Activated CD8-positive, alpha-beta T cell treated with anti-CD3 and anti-CD28 coated beads for 36 hours (primary cell): ENCODE measurements around the gene FGD3. TPM values are rescaled to one million over a fixed set of nuclear protein-coding genes. Genes with fewer than 3 reads are reported as not detected.

Source experiments
- ATAC-seq: fragments of 200-7000 bp; cut with Tn5 transposase; one replicate; pipeline ENCODE4 v1.10.0; 2021; ENCODE audit warnings: mild to moderate bottlenecking, moderate library complexity
- CTCF ChIA-PET: fragments of 350-600 bp; sonication (Branson Sonifier 250); formaldehyde crosslinking; loops from one replicate; lab custom pipeline; 2021; ENCODE audit warnings: antibody characterized with exemption; lab: Charles Lee
- POLR2A ChIA-PET: fragments of 350-600 bp; sonication (Branson Sonifier 250); formaldehyde crosslinking; loops from one replicate; lab custom pipeline; 2021; ENCODE audit warnings: antibody characterized with exemption; lab: Charles Lee
- DNase-seq: peaks from one replicate; pipeline ENCODE4 v3.0.0-alpha.2; 2020
- H3K27ac Mint-ChIP-seq: one replicate; pipeline ENCODE4 v1.8.0; 2021; ENCODE audit warnings: mild to moderate bottlenecking, mixed read lengths
- H3K27me3 Mint-ChIP-seq: one replicate; pipeline ENCODE4 v1.8.0; 2021; ENCODE audit warnings: mixed read lengths
- H3K36me3 Mint-ChIP-seq: one replicate; pipeline ENCODE4 v1.8.0; 2021; ENCODE audit warnings: low read depth, mixed read lengths
- H3K4me1 Mint-ChIP-seq: one replicate; pipeline ENCODE4 v1.8.0; 2021; ENCODE audit warnings: low read depth, mixed read lengths
- H3K4me3 Mint-ChIP-seq: one replicate; pipeline ENCODE4 v1.8.0; 2021; ENCODE audit warnings: mild to moderate bottlenecking, moderate library complexity, mixed read lengths
- H3K9me3 Mint-ChIP-seq: one replicate; pipeline ENCODE4 v1.8.0; 2021; ENCODE audit warnings: mixed read lengths
- intact Hi-C: fragments of 100-400 bp; cut with micrococcal nuclease; formaldehyde crosslinking; loops from one replicate; pipeline ENCODE4 v1.10.0; 2022
- total RNA-seq, 2 experiments: library from RNA; stranded (reverse); gene quantifications; one replicate each; pipeline ENCODE4 v1.2.3, GENCODE V29; 2021
- TF ChIP-seq, protein P1 (sequence below): fragments of 200-600 bp; IDR thresholded peaks from one replicate; pipeline ENCODE4 v1.8.0; 2022; ENCODE audit warnings: antibody characterized with exemption, mild to moderate bottlenecking

FGD3 gene
- total RNA-seq, 2 experiments from 2014 or later, result 41.6 to 43.5 TPM

DNA sequence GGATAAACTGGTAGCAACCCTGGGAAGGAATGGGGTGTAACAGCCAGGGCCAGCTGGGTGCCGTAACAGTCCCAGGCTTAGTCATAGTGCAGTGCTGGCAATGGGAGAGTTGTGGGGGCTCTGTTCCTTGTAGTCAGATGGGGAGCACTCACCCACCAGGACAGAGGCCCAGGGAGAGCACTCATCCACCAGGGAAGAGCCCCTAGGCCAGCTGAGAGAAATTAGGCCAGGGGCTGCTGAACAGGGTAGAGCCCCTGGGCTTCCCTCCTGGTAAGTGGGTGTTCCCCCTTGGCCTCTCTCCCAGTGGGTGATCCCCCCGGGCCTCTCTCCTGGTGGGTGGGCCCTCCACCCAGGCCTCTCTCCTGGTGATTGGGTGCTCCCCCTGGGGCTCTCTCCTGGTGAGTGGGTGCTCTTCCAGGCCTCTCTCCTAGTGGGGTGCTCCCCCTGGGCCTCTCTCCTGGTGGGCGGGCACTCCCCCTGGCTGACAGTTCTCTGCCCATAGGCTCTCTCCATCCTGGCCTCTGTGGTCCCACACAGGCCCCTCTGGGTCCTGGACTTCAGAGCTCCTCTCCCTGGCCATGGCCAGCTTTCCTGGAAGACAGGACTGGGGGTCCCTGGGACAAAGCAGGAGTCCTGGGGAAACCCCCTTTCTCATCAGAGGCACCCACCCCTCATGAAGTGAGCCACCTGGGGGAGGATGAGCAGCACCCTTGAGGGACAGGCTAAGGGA, 13.4 kb downstream of the FGD3 start:
- no peak overlapping the region for H3K4me3 Mint-ChIP-seq
- H3K36me3 Mint-ChIP-seq, result peaks cover 36% of the 10 kb centered on the region
- POLR2A ChIA-PET, result no interaction called here
- peak overlapping the region; percentile 95 for H3K27ac Mint-ChIP-seq
- intact Hi-C loops, result loop anchor here (5.0 to 10.0 kb wide), 2 partner anchors 83 to 134 kb away; partner anchors contain the start of genes CARD19 and ZNF484
- no peaks in the 10 kb centered on the region for H3K27me3 Mint-ChIP-seq
- DNase-seq (no peak), ATAC-seq (no peak)
- peaks cover 52% of the 10 kb centered on the region for H3K4me1 Mint-ChIP-seq
- TF ChIP-seq, protein P1, sequence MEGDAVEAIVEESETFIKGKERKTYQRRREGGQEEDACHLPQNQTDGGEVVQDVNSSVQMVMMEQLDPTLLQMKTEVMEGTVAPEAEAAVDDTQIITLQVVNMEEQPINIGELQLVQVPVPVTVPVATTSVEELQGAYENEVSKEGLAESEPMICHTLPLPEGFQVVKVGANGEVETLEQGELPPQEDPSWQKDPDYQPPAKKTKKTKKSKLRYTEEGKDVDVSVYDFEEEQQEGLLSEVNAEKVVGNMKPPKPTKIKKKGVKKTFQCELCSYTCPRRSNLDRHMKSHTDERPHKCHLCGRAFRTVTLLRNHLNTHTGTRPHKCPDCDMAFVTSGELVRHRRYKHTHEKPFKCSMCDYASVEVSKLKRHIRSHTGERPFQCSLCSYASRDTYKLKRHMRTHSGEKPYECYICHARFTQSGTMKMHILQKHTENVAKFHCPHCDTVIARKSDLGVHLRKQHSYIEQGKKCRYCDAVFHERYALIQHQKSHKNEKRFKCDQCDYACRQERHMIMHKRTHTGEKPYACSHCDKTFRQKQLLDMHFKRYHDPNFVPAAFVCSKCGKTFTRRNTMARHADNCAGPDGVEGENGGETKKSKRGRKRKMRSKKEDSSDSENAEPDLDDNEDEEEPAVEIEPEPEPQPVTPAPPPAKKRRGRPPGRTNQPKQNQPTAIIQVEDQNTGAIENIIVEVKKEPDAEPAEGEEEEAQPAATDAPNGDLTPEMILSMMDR, result no peak
- CTCF ChIA-PET, result interaction anchor here (0.8 kb wide), 1 partner anchor 43 kb away, joined by 4 read pairs; no protein-coding TSS in a partner anchor
- peaks cover 18% of the 10 kb centered on the region for H3K9me3 Mint-ChIP-seq

DNA sequence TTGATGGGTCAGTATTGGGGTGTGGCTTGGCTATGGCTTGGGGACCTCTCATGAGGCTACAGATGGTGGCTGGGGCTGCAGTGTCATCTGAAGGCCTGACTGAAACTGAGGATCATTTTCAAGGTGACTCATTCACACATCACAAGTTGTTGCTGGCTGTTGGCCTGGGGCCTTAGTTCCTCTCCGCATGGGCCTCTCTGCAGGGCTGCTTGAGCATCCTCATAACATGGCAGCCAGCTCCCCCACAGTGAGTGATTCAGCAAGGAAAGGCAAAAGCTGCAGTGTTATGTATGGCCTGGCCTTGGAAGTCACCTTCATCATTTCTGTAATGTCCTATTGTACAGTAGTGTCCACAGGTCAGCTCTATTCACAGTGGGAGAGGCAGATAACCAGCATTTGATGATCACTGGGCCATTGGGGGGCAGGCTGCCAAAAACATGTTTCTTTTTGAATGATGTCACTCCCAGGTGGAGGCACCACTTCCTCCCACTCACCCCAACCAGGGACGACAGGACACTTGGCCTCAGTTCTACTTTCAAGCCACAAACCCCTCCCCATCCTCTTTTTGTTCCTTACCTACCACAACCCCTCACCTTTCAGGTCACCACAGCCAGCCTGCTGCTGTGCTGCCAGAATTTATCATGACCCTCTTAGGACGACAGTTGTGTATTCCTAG, 14.4 kb downstream of the FGD3 start:
- H3K9me3 Mint-ChIP-seq, result peaks cover 18% of the 10 kb centered on the region
- ChIA-PET POLR2A (interaction anchor here (0.7 to 6.8 kb wide), 3 partner anchors 8 to 482 kb away, joined by 3 to 49 read pairs (median 3); partner anchors contain the start of gene NINJ1), CTCF (interaction anchor here (1.2 kb wide), 1 partner anchor 10 kb away, joined by 3 read pairs; no protein-coding TSS in a partner anchor)
- intact Hi-C loops, result loop anchor here (5.0 to 10.0 kb wide), 2 partner anchors 84 to 133 kb away; partner anchors contain the start of genes CARD19 and ZNF484
- H3K36me3 Mint-ChIP-seq, result peaks cover 45% of the 10 kb centered on the region
- peaks cover 50% of the 10 kb centered on the region for H3K4me1 Mint-ChIP-seq
- TF ChIP-seq, protein P1, result no peak
- H3K27me3 Mint-ChIP-seq, result no peaks in the 10 kb centered on the region
- DNase-seq, result peak; percentile 82
- H3K27ac Mint-ChIP-seq, result peak overlapping the region; percentile 95
- peak; percentile 25 for ATAC-seq
- H3K4me3 Mint-ChIP-seq, result peak overlapping the region; percentile 6

DNA sequence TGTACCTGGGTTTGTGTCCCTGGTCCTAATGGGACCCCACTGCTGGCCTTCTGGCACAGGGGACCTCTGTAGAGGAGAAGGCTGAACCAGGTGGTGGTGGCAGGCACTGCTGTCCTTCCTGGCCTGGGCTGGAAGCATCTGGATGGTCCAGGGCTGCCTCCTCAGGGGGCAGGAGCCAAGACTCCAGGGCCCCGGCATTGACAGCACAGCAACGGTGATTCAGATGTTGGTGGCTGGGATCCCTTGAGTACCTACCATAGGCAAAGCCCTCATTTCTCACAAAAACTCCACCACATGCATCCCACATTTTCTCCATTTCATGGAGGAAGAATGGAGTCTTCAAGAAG, 15.0 kb downstream of the FGD3 start:
- peaks cover 47% of the 10 kb centered on the region for H3K4me1 Mint-ChIP-seq
- TF ChIP-seq, protein P1, result no peak
- peaks cover 50% of the 10 kb centered on the region for H3K36me3 Mint-ChIP-seq
- peak overlapping the region; percentile 6 for H3K4me3 Mint-ChIP-seq
- DNase-seq (no peak), ATAC-seq (no peak)
- POLR2A ChIA-PET, result interaction anchor here (0.9 to 6.8 kb wide), 2 partner anchors 9 to 172 kb away, joined by 3 to 49 read pairs; partner anchors contain the start of gene NINJ1
- peak overlapping the region; percentile 95 for H3K27ac Mint-ChIP-seq
- CTCF ChIA-PET, result interaction anchor here (0.9 to 1.3 kb wide), 4 partner anchors 8 to 102 kb away, joined by 3 to 4 read pairs (median 4); no protein-coding TSS in a partner anchor
- peaks cover 18% of the 10 kb centered on the region for H3K9me3 Mint-ChIP-seq
- no peaks in the 10 kb centered on the region for H3K27me3 Mint-ChIP-seq
- intact Hi-C loops, result loop anchor here (5.0 to 10.0 kb wide), 2 partner anchors 85 to 133 kb away; partner anchors contain the start of genes CARD19 and ZNF484

DNA sequence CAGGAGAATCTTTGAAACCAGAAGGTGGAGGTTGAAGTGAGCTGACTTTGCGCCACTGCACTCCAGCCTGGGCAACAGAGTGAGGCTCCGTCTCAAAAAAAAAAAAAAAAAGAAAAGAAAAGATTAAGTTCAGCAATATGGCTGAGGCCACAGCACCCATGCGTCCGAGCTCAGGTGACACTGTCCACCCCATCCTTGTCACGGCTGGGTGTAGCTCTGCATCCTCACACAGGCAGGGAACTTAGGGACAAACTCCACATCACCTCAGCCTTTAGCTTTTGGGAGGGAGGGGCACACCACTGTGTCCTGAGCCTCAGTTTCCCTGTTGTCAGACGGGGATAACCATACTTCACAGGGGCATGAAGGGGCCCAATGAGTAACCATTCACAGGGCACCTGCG, 15.5 kb downstream of the FGD3 start:
- H3K4me1 Mint-ChIP-seq, result peaks cover 51% of the 10 kb centered on the region
- H3K4me3 Mint-ChIP-seq, result no peak overlapping the region

More for the DNA sequence above, 15.5 kb downstream of the FGD3 start:
- Mint-ChIP-seq H3K36me3 (peaks cover 52% of the 10 kb centered on the region), H3K9me3 (peaks cover 18% of the 10 kb centered on the region), H3K27ac (peak overlapping the region; percentile 95), H3K27me3 (no peaks in the 10 kb centered on the region)
- ChIA-PET POLR2A (interaction anchor here (3.6 to 6.8 kb wide), 2 partner anchors 10 to 97 kb away, joined by 15 to 49 read pairs; no protein-coding TSS in a partner anchor), CTCF (interaction anchor here (0.9 to 1.3 kb wide), 4 partner anchors 9 to 102 kb away, joined by 3 to 4 read pairs (median 4); no protein-coding TSS in a partner anchor)
- intact Hi-C loops, result loop anchor here (5.0 to 10.0 kb wide), 2 partner anchors 86 to 132 kb away; partner anchors contain the start of genes CARD19 and ZNF484
- no peak for DNase-seq
- no peak for ATAC-seq
- TF ChIP-seq, protein P1, result no peak
